Measurements from ENCODE around the gene TSPAN32. TPM values are rescaled to one million over a fixed set of nuclear protein-coding genes. Genes with fewer than 3 reads are reported as not detected.

The TSPAN32 gene, protein sequence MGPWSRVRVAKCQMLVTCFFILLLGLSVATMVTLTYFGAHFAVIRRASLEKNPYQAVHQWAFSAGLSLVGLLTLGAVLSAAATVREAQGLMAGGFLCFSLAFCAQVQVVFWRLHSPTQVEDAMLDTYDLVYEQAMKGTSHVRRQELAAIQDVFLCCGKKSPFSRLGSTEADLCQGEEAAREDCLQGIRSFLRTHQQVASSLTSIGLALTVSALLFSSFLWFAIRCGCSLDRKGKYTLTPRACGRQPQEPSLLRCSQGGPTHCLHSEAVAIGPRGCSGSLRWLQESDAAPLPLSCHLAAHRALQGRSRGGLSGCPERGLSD
- total RNA-seq: not detected in 2 replicates
- not detected in 2 replicates for polyA plus RNA-seq
- not detected in 2 replicates for polyA plus RNA-seq (2011; cell fraction: cytosol; rRNA removed)
- polyA plus RNA-seq (2011; cell fraction: nucleus; rRNA removed): not detected in 2 replicates
- polyA plus RNA-seq (2012): not detected in 2 replicates
- not detected in 2 replicates for polyA minus RNA-seq
- polyA minus RNA-seq (2011; cell fraction: cytosol; rRNA and poly(A)+ RNA removed): not detected
- polyA minus RNA-seq (2011; cell fraction: nucleus; rRNA and poly(A)+ RNA removed): not detected in 2 replicates
- Bru-seq, nascent RNA: not detected
- not detected for BruChase-seq, experiment 1, labeled RNA remaining after a 6-hour chase
- BruChase-seq, experiment 2, labeled RNA remaining after a 2-hour chase: not detected
- long read RNA-seq, partial matches to known transcripts: 0 of 1 reads
- long read RNA-seq, other reads (novel, unspliced or antisense): 1 of 1 reads

DNA sequence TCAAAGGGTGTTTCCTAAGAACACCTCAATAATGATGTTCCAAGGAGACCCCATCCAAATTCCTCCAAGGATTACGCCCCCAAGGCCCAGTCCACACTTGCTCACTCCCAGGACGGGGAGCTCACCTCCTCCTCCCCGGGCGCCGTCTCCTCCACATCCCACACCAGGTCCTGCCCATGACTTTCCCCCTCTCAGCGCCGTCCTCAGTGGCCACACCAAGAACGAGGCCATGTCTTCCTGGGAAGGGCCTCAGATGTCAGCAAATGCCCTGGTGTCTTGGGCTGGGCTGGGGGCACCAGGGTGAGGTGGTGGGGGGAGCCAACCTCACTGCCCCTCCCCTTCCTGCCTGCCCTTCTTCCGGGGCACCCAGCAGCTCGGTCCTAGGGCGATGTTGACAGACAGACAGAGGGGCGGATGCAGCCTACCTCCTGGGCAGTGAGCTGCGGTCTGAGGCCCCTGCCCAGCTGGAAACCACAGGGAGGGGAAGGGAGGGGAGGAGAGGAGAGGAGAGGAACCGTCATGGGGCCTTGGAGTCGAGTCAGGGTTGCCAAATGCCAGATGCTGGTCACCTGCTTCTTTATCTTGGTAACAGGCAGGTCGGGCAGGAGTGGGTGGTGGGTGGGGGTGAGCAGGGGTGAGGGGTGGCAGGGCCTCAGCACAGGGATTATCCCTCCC, at the start of gene TSPAN32, which contains the start of gene C11orf21:
Gene TSPAN32, plus strand, starts transcription at position 383 of the 675 bp plus-strand sequence. Its CDS starts 137 bp downstream, at position 520.
Gene C11orf21, minus strand, starts transcription at position 288 of the 675 bp plus-strand sequence. Its CDS starts 110 bp downstream, at position 178.
- H3K4me3 ChIP-seq (replicated peaks in 1 of 3; ENCODE audit: insufficient read depth in 1 of 3, low read depth in 1 of 3, low read length in 3 of 3): no peak within 1 kb of the TSS
- no peak within 1 kb of the TSS for H3K9ac ChIP-seq (replicated peaks; ENCODE audit: extremely low read depth, insufficient read depth, low read length)
- FAIRE-seq (no peak), DNase-seq (ENCODE audit: low read depth, low spot score) (no peak)
- no peaks in the 10 kb centered on the region for H3K9me3 ChIP-seq (replicated peaks; ENCODE audit: control insufficient read depth, insufficient read depth, low read length)
- dilution Hi-C loops (cut with MboI; ENCODE audit: extremely low pct_ligation_motif_present, low sequenced_read_pairs) (no loop called here), intact Hi-C loops (cut with micrococcal nuclease) (loop anchor here (10.0 kb wide), 1 partner anchor 583 kb away; the partner anchor contains the start of gene CDKN1C)
- no peak within 1 kb of the TSS for H3K4me2 ChIP-seq (ENCODE audit: insufficient read depth, low read length)
- no peak within 1 kb of the TSS for H3K27ac ChIP-seq (ENCODE audit: insufficient read depth, low read depth, low read length)
- H3K27me3 ChIP-seq (ENCODE audit: control insufficient read depth in 2 of 2, insufficient read depth in 2 of 2, low read length in 2 of 2): no peaks in the 10 kb centered on the region
- TF ChIP-seq CTCF (IDR thresholded peaks at IDR 0.05; ENCODE audit: extremely low read depth in 1 of 2, insufficient read depth in 1 of 2, low read depth in 1 of 2, low read length in 2 of 2) (no peak), MYC (IDR thresholded peaks at IDR 0.05; ENCODE audit: low read depth, low read length) (no peak), JUN (IDR thresholded peaks at IDR 0.05; ENCODE audit: borderline replicate concordance, insufficient read depth, insufficient read length, low read depth) (no peak), GATA2 (IDR thresholded peaks at IDR 0.05; ENCODE audit: insufficient read depth, insufficient read length, low read depth, low read length) (no peak), POLR2AphosphoS5 (IDR thresholded peaks at IDR 0.05; ENCODE audit: insufficient read depth, low read depth, low read length) (no peak), FOS (IDR thresholded peaks at IDR 0.05; ENCODE audit: borderline replicate concordance, insufficient read depth, low read length) (no peak), POLR2A (IDR thresholded peaks at IDR 0.05; ENCODE audit: low read depth, low read length) (no peak), EZH2 (IDR thresholded peaks at IDR 0.05; ENCODE audit: borderline replicate concordance, low read depth, low read length, severe bottlenecking) (no peak)
- TF ChIP-seq, protein P1, sequence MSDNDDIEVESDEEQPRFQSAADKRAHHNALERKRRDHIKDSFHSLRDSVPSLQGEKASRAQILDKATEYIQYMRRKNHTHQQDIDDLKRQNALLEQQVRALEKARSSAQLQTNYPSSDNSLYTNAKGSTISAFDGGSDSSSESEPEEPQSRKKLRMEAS (IDR thresholded peaks at IDR 0.05; ENCODE audit: insufficient read depth, insufficient read length): no peak
- no peak within 1 kb of the TSS for H2AFZ ChIP-seq (ENCODE audit: low read depth, low read length)
- ChIA-PET CTCF (interaction anchor here (1.0 to 7.0 kb wide), 2 partner anchors 120 to 150 kb away, joined by 3 to 829 read pairs; no protein-coding TSS in a partner anchor), POLR2A (no interaction called here)
- no peaks in the 10 kb centered on the region for H4K20me1 ChIP-seq (replicated peaks; ENCODE audit: control insufficient read depth, extremely low read depth, insufficient read depth, low read length)
- no peaks in the 10 kb centered on the region for H3K79me2 ChIP-seq (ENCODE audit: control insufficient read depth, insufficient read depth, low read length)
- no peaks in the 10 kb centered on the region for H3K9me1 ChIP-seq (replicated peaks; ENCODE audit: control insufficient read depth, extremely low read depth, insufficient read depth, low read length)
- no peaks in the 10 kb centered on the region for H3K36me3 ChIP-seq (ENCODE audit: control insufficient read depth in 2 of 2, extremely low read depth in 1 of 2, insufficient read depth in 2 of 2, low read length in 2 of 2)
- H3K4me1 ChIP-seq (ENCODE audit: control insufficient read depth, extremely low read depth, insufficient read depth, low read length): peaks cover 7% of the 10 kb centered on the region
- BruUV-seq (replicated peaks): no TSS peak

Data from endothelial cell of umbilical vein (primary cell).